ENCODE data around the gene NELFE. TPM values are rescaled to one million over a fixed set of nuclear protein-coding genes. Genes with fewer than 3 reads are reported as not detected.
"Not testable (repeated sequence)": the region's sequence is repeated elsewhere in the genome, so short reads cannot be mapped to it uniquely, and the experiment has no call there.

Gene NELFE
- polyA plus RNA-seq, 4 donors = 88.5 to 105 (median 91.7) TPM

- DNase-seq (ENCODE audit: low read depth in 4 of 4, low spot score in 2 of 4) = no peak
Measured at GRCh38 chr6:31952140-31952805, 6.5 kb downstream of the NELFE start.

GRCh38 chr6:31949926-31950548 lies 8.7 kb downstream of the NELFE start:
- DNase-seq (ENCODE audit: low read depth in 4 of 4, low spot score in 2 of 4) = no peak

GRCh38 chr6:31948753-31949413 lies 9.9 kb downstream of the NELFE start:
- DNase-seq (ENCODE audit: low read depth in 4 of 4, low spot score in 2 of 4) = no peak

- no peak for DNase-seq (ENCODE audit: low read depth in 4 of 4, low spot score in 2 of 4)
Measured at GRCh38 chr6:31948306-31948705, 10.5 kb downstream of the NELFE start.

GRCh38 chr6:31947864-31948263 lies 10.9 kb downstream of the NELFE start:
- no peak for DNase-seq (ENCODE audit: low read depth in 4 of 4, low spot score in 2 of 4)

- no peak for DNase-seq (ENCODE audit: low read depth in 4 of 4, low spot score in 2 of 4)
Measured at GRCh38 chr6:31947070-31947675, 11.6 kb downstream of the NELFE start.

- DNase-seq (ENCODE audit: low read depth in 4 of 4, low spot score in 2 of 4) = no peak
Measured at GRCh38 chr6:31946370-31946885, 12.3 kb downstream of the NELFE start.

GRCh38 chr6:31945507-31946369 lies 13.0 kb downstream of the NELFE start, which contains the start of gene CFB:
CFB (plus strand) TSS chr6:31946095; CDS start chr6:31946222, 127 bp downstream.
- DNase-seq (ENCODE audit: low read depth in 4 of 4, low spot score in 2 of 4) = no peak

GRCh38 chr6:31945154-31945506 lies 13.6 kb downstream of the NELFE start:
- no peak for DNase-seq (ENCODE audit: low read depth in 4 of 4, low spot score in 2 of 4)

- DNase-seq (ENCODE audit: low read depth in 4 of 4, low spot score in 2 of 4) = no peak
Measured at GRCh38 chr6:31943742-31944141, 15.0 kb downstream of the NELFE start.

- DNase-seq (ENCODE audit: low read depth in 4 of 4, low spot score in 2 of 4) = no peak
Measured at GRCh38 chr6:31940256-31940664, 18.5 kb downstream of the NELFE start.

- no peak for DNase-seq (ENCODE audit: low read depth in 4 of 4, low spot score in 2 of 4)
Measured at GRCh38 chr6:31935823-31936222, 22.9 kb downstream of the NELFE start.

GRCh38 chr6:31935021-31935420 lies 23.8 kb downstream of the NELFE start:
- no peak for DNase-seq (ENCODE audit: low read depth in 4 of 4, low spot score in 2 of 4)

- DNase-seq (ENCODE audit: low read depth in 4 of 4, low spot score in 2 of 4) = no peak
Measured at GRCh38 chr6:31933537-31933936, 25.2 kb downstream of the NELFE start.

- DNase-seq (ENCODE audit: low read depth in 4 of 4, low spot score in 2 of 4) = not testable (repeated sequence)
Measured at GRCh38 chr6:31932137-31932536, 26.6 kb downstream of the NELFE start.

GRCh38 chr6:31930962-31931361 lies 27.8 kb downstream of the NELFE start:
- no peak for DNase-seq (ENCODE audit: low read depth in 4 of 4, low spot score in 2 of 4)

- DNase-seq (ENCODE audit: low read depth in 4 of 4, low spot score in 2 of 4) = no peak
Measured at GRCh38 chr6:31928672-31928939, 30.2 kb downstream of the NELFE start.

- no peak for DNase-seq (ENCODE audit: low read depth in 4 of 4, low spot score in 2 of 4)
Measured at GRCh38 chr6:31927863-31928671, 30.7 kb downstream of the NELFE start.

GRCh38 chr6:31927242-31927862 lies 31.4 kb downstream of the NELFE start, which contains the start of gene C2:
C2 (plus strand) TSS chr6:31927717; CDS start chr6:31927753, 36 bp downstream.
- DNase-seq (ENCODE audit: low read depth in 4 of 4, low spot score in 2 of 4) = no peak

Measured in left renal cortex interstitium (tissue), 4 donors.